Gastroesophageal sphincter (tissue), 3 donors: ENCODE results near the gene PIK3C2G.

ENCODE experiments used
- POLR2AphosphoS5 ChIP-seq: sonication (generic); formaldehyde crosslinking; IDR thresholded peaks from one replicate; pipeline ENCODE4 v1.6.1; 2017; ENCODE audit warnings: antibody characterized with exemption
- TF ChIP-seq, protein P1 (sequence below), 4 experiments: fragments of 200-600 bp in 2 of 4; fragments of 450-650 bp in 2 of 4; sonication (generic) in 1 of 4; IDR thresholded peaks; one replicate each; pipeline ENCODE4 v1.5.1; 2017 to 2019; ENCODE audit warnings: antibody characterized with exemption in 4 of 4, mild to moderate bottlenecking in 2 of 4, moderate library complexity in 2 of 4

DNA sequence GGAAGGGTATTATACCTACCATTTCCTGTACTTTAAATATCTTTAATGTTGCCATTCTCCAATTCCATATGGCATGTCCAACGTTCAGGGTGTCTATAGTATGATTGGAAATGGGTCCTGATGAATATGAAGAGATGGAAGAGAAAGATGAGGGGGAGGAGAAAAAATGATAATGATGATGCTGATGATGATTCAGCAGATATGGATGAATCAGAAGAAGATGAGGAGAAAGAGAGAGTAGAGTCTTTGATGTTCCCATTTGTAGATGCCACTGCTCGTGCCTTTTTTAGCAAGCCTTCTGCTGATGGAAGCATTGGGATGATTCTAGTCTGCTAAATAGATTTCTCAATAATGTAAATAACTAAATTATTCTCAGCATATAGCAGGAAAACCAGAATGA lies 163.5 kb downstream of the PIK3C2G start:
- TF ChIP-seq, protein P1, sequence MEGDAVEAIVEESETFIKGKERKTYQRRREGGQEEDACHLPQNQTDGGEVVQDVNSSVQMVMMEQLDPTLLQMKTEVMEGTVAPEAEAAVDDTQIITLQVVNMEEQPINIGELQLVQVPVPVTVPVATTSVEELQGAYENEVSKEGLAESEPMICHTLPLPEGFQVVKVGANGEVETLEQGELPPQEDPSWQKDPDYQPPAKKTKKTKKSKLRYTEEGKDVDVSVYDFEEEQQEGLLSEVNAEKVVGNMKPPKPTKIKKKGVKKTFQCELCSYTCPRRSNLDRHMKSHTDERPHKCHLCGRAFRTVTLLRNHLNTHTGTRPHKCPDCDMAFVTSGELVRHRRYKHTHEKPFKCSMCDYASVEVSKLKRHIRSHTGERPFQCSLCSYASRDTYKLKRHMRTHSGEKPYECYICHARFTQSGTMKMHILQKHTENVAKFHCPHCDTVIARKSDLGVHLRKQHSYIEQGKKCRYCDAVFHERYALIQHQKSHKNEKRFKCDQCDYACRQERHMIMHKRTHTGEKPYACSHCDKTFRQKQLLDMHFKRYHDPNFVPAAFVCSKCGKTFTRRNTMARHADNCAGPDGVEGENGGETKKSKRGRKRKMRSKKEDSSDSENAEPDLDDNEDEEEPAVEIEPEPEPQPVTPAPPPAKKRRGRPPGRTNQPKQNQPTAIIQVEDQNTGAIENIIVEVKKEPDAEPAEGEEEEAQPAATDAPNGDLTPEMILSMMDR (IDR thresholded peaks at IDR 0.05): no peak
- TF ChIP-seq POLR2AphosphoS5: no peak
